GM13977 (cell line): ENCODE results near the gene CYP3A7.
"Not testable (repeated sequence)": the region's sequence is repeated elsewhere in the genome, so short reads cannot be mapped to it uniquely, and the experiment has no call there.

Experiments
- DNase-seq: peaks from one replicate; pipeline ENCODE4 v3.0.0; 2012; ENCODE audit warnings: low spot score
- CTCF ChIP-seq: IDR thresholded peaks from 2 replicates; pipeline ENCODE4 v1.5.1; 2012; ENCODE audit warnings: mild to moderate bottlenecking, control low read depth; ENCODE audit not compliant: insufficient read depth; ENCODE audit errors: extremely low read depth, missing control alignments
- in situ Hi-C: fragments of 300-500 bp; cut with MboI; formaldehyde crosslinking; loops from one replicate; pipeline ENCODE4 v1.12.0; 2022; ENCODE audit warnings: low sequenced_read_pairs, low pct_unique_long_range_greater_than_20kb, mixed read lengths, inconsistent platforms; ENCODE audit not compliant: unreplicated experiment

Gene CYP3A7

GRCh38 chr7:99731638-99732374, 3.2 kb downstream of the CYP3A7 start:
- in situ Hi-C loops = no loop called here

DNA sequence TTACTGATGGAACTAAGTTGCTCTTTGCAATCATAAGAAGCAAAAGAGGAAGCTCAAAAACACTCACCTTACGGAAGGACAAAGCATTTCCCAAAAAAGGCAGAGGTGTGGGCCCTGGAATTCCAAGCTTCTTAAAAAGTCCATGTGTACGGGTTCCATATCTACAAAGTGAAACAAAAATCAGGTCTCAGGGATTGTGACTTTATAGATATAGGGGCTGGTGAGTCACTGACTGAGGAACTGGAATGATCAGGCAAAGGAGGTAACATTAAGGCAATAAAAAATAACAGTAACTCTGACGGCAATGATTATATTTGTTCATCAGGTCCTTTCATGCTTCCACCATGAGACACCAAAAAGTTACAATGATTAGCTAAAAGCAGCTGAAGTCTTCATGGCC, 4.0 kb downstream of the CYP3A7 start:
- TF ChIP-seq CTCF = no peak
- DNase-seq = no peak
- in situ Hi-C loops = no loop called here

More at GRCh38 chr7:99731638-99732374, 3.2 kb downstream of the CYP3A7 start:
- no peak for TF ChIP-seq CTCF
- DNase-seq = no peak

- in situ Hi-C loops = no loop called here
- no peak for TF ChIP-seq CTCF
- no peak for DNase-seq
These were observed 4.7 kb downstream of the CYP3A7 start for GRCh38 chr7:99730238-99730810.

GRCh38 chr7:99729486-99730237, 5.3 kb downstream of the CYP3A7 start:
- no peak for TF ChIP-seq CTCF
- no peak for DNase-seq
- in situ Hi-C loops = no loop called here

DNA sequence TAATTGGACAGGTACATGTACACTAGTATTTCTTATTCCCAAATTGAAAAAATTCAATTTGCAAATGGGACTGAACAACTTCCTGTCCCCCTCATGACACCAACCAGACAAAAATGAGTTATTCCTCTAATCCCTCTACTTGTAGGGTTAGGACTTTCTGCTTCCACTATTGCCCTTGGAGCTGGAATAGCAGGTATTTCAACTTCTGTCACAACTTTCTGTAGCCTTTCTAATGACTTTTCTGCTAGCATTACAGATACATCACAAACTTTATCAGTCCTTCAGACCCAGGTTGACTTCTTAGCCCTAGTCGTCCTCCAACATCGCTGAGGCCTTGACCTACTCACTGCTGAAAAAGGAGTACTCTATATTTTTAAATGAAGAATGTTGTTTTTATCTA, 6.4 kb downstream of the CYP3A7 start:
- in situ Hi-C loops = no loop called here
- DNase-seq = no peak
- no peak for TF ChIP-seq CTCF

GRCh38 chr7:99723201-99723600, 11.8 kb downstream of the CYP3A7 start:
- DNase-seq, in situ Hi-C loops: not testable (repeated sequence)

GRCh38 chr7:99720800-99721595, 14.0 kb downstream of the CYP3A7 start:
- TF ChIP-seq CTCF = no peak
- in situ Hi-C loops = no loop called here
- no peak for DNase-seq
